Left lobe of liver (tissue), 2 donors: ENCODE data around the gene COL2A1. TPM values are rescaled to one million over a fixed set of nuclear protein-coding genes. Genes with fewer than 3 reads are reported as not detected.

Source experiments
- ATAC-seq: fragments of 200-7000 bp; cut with Tn5 transposase; one replicate; pipeline ENCODE4 v1.9.1; 2020; ENCODE audit warnings: mild to moderate bottlenecking, moderate library complexity
- DNase-seq: peaks from one replicate; pipeline ENCODE4 v3.0.0-alpha.2; 2020; ENCODE audit warnings: low spot score
- total RNA-seq: library from RNA; stranded (reverse); gene quantifications from one replicate; pipeline ENCODE4 v1.2.1, GENCODE V29; 2021
- donor health status: DM: no; HTN: no; CAD: no; lungs with moderate emphysema.
- donor health status: DM: no; HTN: yes; CAD: no.

COL2A1 gene
- total RNA-seq, 1 donor from 2014 or later, result 0.08 TPM

- DNase-seq, result peak; percentile 78
- ATAC-seq, result peak; percentile 91
Observed at GRCh38 chr12:47949441-47950341, 54.6 kb downstream of the COL2A1 start.

- DNase-seq (no peak), ATAC-seq (no peak)
Observed at GRCh38 chr12:47947341-47947740, 56.9 kb downstream of the COL2A1 start.

DNA sequence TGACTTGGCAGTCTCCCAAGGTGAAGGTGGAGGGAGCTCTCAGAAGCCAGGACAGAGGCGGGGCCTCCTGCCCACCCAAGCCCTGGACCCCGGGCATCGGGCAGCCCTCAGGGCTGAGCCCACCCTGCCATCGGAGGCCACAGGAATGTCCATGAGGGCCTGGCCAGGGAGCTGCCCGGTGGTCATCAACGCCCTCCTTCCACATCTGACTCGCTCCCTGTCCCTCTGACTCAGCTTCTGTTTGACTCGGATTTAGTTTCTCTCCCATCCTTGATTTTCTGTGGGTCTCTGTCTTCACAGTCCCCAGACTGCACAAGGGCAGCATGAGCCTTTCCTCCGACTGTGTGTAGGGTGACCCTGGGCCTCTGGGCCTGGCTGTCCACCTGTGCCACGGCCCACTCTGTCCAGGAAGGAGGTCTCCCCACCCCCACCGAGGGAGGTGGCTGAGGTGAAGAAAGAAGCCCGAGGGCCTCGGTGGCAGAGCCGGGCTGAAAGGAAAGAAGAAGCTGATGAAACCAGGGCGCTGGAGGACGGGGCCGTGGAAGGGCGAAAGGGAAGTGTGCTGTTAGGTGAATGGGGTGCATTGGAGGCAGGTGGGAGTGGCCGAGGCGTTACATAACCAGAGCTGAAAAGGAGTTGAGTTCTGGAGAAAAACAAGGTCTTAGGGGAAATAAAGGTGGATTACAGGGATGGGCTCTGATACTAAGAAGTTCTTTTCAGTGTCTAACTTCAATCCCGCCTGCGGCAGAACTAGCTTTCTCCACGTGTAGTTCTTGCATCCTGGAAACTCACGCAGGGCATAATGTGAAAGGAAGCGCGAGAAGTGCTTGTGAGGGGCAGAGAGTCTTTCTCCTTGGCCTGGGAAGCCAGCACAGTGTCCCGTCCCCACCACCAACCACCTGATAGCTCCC lies 57.6 kb downstream of the COL2A1 start:
- no peak for DNase-seq
- ATAC-seq, result no peak

DNA sequence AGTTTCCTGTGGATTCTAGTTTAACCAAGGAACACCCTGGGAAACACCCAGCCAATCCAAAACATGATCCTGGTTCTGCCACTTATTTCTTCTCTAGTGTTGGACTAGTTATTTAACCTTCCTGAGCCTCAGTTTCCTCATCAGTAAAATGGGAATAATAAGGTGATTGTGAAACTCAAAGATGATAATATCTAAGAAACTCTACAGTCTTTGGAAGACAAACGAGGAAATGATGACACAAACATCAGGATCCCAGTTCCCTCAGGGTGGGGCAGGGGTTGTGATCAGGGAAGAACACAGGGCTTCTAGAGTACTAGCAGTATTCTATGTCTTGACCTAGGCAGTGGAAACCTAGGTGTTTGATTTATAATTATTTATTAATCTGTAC lies 58.9 kb downstream of the COL2A1 start:
- DNase-seq (no peak), ATAC-seq (no peak)

- no peak for ATAC-seq
- no peak for DNase-seq
Observed at GRCh38 chr12:47944685-47945340, 59.5 kb downstream of the COL2A1 start.

DNA sequence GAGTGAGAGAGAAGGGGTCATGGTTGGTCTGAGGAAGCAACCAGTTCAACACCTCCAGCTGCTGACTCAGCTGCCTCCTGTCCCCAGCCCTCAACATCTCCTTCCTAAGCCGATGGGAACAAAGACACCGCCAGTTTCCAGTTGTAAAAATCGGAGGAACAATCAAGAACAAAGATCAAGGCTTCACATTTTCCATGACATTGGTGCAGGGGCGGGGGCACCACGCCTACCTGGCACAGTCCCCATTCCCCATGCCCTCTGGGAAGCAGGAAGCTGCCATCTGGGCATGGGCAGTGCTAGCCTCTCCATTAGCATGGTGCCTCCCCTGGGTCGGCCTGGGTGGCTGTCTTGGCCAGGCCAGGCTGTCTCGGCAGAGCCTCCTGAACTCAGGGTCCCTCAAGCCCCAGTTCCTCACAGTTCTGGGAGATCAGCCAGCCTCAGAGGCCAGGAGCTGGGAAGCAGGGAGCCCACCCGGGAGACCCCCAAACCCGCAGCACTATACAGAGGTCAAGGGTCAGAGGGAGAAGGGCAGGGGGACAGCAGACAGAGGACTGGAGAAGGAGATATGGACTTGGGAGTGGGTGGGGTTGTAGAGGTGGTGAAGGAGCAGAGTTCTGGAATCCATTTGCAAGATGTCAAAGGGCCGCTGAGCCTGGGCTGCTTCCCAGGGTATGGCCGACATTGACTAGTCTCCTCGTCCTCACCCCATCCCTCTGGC lies 60.5 kb downstream of the COL2A1 start:
- no peak for ATAC-seq

GRCh38 chr12:47942614-47943225 lies 61.6 kb downstream of the COL2A1 start:
- DNase-seq (no peak), ATAC-seq (no peak)

More for the DNA sequence above, 60.5 kb downstream of the COL2A1 start:
- DNase-seq, result no peak

DNA sequence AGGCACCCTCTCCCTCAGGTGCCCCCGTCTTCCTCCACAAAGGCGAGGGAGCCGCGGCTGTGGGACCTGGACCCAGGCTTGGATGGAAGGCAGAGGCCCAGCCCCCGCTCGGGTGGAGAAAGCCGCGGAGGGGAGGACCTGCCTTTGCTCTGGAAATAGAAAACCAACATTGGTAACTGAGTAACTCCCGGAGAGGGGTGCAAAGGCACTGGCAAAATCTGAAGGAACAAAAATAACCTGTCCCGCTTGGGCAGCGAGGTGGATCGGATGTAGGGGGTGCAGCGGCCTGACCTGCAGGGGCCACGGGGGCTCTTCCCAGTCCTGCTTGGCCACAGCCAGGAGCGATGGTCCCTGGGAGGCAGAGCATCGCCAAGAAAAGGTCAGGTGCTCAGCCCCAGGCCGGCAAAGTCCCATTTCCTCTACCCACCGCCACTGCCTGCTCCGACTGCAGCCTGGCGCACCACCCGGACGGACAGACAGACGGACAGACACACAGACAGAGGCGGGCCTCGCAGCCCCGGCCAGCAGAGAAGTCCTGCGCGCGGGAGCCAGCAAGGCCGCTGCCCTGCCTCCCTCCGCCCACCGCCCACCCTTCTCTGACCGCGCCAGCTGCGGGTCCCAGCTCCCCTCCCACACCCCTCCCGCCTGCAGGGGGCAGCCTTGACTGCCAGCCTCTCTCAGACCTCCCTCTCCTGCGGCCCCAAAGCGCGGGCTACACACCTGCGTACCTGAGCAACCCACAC lies 62.2 kb downstream of the COL2A1 start:
- ATAC-seq (peak; percentile 67), DNase-seq (no peak)

GRCh38 chr12:47941475-47941780 lies 62.8 kb downstream of the COL2A1 start:
- ATAC-seq, result no peak
- no peak for DNase-seq

DNA sequence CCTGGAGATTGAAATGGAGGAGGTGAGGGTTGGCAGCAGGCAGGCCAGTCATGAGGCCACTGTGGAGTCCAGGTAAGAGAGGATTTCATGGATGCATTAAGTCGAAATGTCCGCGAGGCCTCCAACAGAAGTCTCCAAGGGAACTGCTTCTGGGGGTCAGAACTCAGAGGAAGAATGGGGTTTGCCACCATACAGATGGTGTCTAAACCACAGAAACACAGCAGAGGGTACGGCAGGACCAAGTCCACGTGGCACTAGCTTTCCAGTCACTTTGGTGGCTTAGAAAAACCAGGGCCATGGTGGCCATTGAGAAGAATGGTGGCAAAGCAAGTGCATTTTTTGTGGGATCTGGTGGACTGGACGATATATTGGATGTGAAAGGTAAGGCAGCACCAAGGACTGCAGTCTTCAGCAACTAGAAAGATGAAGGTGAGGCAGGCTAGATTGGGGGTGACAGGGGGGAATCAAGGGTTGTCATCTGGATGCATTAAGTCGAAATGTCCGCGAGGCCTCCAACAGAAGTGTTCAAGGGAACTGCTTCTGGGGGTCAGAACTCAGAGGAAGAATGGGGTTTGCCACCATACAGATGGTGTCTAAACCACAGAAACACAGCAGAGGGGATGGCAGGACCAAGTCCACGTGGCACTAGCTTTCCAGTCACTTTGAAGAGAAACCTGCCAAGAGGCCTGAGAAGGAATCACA lies 63.4 kb downstream of the COL2A1 start:
- ATAC-seq (no peak), DNase-seq (no peak)

GRCh38 chr12:47939009-47939601 lies 65.2 kb downstream of the COL2A1 start:
- ATAC-seq (no peak), DNase-seq (no peak)

GRCh38 chr12:47938594-47938993 lies 65.7 kb downstream of the COL2A1 start:
- no peak for ATAC-seq
- no peak for DNase-seq

DNA sequence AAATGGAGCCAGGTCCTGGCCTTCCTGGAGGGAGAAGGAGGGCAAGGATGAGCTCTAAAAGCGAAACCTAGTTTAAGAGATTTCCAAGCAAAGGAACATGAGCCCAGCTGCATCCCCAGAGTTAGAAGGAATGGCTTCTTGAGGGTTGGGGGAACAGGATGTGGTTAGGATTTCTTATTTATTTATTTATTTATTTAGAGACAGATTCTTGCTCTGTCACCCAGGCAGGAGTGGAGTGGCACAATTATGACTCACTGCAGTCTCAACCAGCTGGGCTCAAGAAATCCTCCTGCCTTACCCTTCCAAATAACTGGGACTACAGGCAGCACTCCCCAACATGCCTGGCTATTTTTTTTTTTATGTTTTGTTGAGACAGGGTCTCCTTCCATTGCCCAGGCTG lies 66.2 kb downstream of the COL2A1 start:
- DNase-seq (no peak), ATAC-seq (no peak)

- ATAC-seq (no peak), DNase-seq (no peak)
Observed at GRCh38 chr12:47935184-47935583, 69.1 kb downstream of the COL2A1 start.

DNA sequence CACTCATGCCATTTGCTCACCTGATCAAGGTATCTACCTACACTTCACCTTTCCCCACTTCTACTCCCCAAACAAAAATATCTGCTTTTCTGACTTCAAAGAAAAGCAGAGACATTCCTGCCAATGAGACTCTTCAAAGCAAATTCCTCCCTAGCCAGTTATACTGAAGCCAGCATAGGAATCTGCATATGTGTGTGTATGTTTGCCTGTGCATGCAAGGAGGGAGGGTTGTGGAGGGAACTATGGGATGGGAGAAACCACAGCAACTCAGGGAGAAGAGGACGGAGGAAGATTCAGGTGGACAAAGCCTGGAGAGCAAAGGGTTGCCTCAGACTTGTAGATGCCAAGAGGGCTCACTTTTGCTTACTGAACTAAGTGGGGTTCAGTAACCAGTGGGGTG lies 73.1 kb downstream of the COL2A1 start:
- DNase-seq, result no peak
- no peak for ATAC-seq

DNA sequence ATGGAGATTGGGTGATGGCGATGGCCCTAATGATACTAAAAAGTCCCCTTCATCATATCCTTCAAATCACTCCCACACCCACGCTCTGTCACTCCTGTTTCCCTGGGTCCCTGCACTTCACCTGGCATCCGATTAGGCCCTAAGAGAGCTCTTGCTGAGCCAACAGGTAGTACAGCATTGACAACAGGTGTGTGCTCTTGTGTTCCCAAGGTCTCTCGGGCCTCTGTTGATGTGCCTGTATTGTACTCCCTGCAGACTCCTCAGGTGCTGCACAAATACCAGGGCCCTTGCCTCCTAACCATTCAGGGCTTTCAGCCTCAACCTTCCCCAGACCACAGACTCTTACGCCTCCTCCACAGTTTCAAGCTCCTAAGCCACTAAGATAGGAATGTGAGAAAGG lies 73.6 kb downstream of the COL2A1 start:
- DNase-seq (no peak), ATAC-seq (no peak)

GRCh38 chr12:47927346-47927745 lies 76.9 kb downstream of the COL2A1 start:
- ATAC-seq, result no peak
- no peak for DNase-seq
